ENCODE data around the gene ACAA1.
"Not testable (repeated sequence)": the region's sequence is repeated elsewhere in the genome, so short reads cannot be mapped to it uniquely, and the experiment has no call there.

ACAA1 gene

GRCh38 chr3:38083254-38083653 lies 53.7 kb downstream of the ACAA1 start:
- DNase-seq (ENCODE audit: low read depth in 1 of 2, low spot score in 1 of 2): not testable (repeated sequence)

- not testable (repeated sequence) for DNase-seq (ENCODE audit: low read depth in 1 of 2, low spot score in 1 of 2)
These were observed 54.6 kb downstream of the ACAA1 start for GRCh38 chr3:38082296-38082695.

- not testable (repeated sequence) for DNase-seq (ENCODE audit: low read depth in 1 of 2, low spot score in 1 of 2)
These were observed 59.9 kb downstream of the ACAA1 start for GRCh38 chr3:38077073-38077472.
